IMR-90 (cell line): ENCODE results near the gene PYGM.

Experiments
- BHLHE40 ChIP-seq: fragments of 150-350 bp; IDR thresholded peaks from 2 replicates; pipeline ENCODE4 v1.6.1; 2016; ENCODE audit warnings: mild to moderate bottlenecking, low read depth, low read length
- CEBPB ChIP-seq: IDR thresholded peaks from 2 replicates; pipeline ENCODE4 v1.6.1; 2012; ENCODE audit warnings: low read depth, low read length, improper control_type of control experiment
- CHD1 ChIP-seq: IDR thresholded peaks from 2 replicates; pipeline ENCODE4 v1.6.1; 2012; ENCODE audit warnings: low read depth, low read length, improper control_type of control experiment
- ELK1 ChIP-seq: fragments of 150-350 bp; IDR thresholded peaks from 2 replicates; pipeline ENCODE4 v1.6.1; 2016; ENCODE audit warnings: low read depth, mild to moderate bottlenecking, low read length, moderate library complexity, borderline replicate concordance
- FOS ChIP-seq: fragments of 150-350 bp; IDR thresholded peaks from 2 replicates; pipeline ENCODE4 v1.6.1; 2016; ENCODE audit warnings: low read depth, low read length
- MAFK ChIP-seq: IDR thresholded peaks from 2 replicates; pipeline ENCODE4 v1.6.1; 2012; ENCODE audit warnings: low read depth, low read length, improper control_type of control experiment
- MAZ ChIP-seq: IDR thresholded peaks from 2 replicates; pipeline ENCODE4 v1.6.1; 2012; ENCODE audit warnings: low read depth, mild to moderate bottlenecking, low read length, improper control_type of control experiment, moderate library complexity, borderline replicate concordance
- POLR2A ChIP-seq: IDR thresholded peaks from 2 replicates; pipeline ENCODE4 v1.6.1; 2012; ENCODE audit warnings: mild to moderate bottlenecking, low read depth, low read length
- RAD21 ChIP-seq: IDR thresholded peaks from 2 replicates; pipeline ENCODE4 v1.6.1; 2012; ENCODE audit warnings: low read length, improper control_type of control experiment
- RFX5 ChIP-seq: IDR thresholded peaks from 2 replicates; pipeline ENCODE4 v1.8.0; 2012; ENCODE audit warnings: low read depth, mild to moderate bottlenecking, low read length, moderate library complexity
- SMC3 ChIP-seq: fragments of 150-350 bp; IDR thresholded peaks from 2 replicates; pipeline ENCODE4 v1.6.1; 2016; ENCODE audit warnings: low read depth, mild to moderate bottlenecking, antibody characterized with exemption, low read length, moderate library complexity
- USF2 ChIP-seq: fragments of 150-350 bp; IDR thresholded peaks from 2 replicates; pipeline ENCODE4 v1.6.1; 2017; ENCODE audit warnings: mild to moderate bottlenecking, antibody characterized with exemption, low read length, low read depth
- TF ChIP-seq, protein P1 (sequence below): conservative IDR thresholded peaks from 2 replicates; pipeline ENCODE4 v1.5.1; 2012; ENCODE audit warnings: mild to moderate bottlenecking, low read depth, low read length, improper control_type of control experiment

GRCh38 chr11:64753380-64754123 lies 6.2 kb downstream of the PYGM start:
- TF ChIP-seq, protein P1, sequence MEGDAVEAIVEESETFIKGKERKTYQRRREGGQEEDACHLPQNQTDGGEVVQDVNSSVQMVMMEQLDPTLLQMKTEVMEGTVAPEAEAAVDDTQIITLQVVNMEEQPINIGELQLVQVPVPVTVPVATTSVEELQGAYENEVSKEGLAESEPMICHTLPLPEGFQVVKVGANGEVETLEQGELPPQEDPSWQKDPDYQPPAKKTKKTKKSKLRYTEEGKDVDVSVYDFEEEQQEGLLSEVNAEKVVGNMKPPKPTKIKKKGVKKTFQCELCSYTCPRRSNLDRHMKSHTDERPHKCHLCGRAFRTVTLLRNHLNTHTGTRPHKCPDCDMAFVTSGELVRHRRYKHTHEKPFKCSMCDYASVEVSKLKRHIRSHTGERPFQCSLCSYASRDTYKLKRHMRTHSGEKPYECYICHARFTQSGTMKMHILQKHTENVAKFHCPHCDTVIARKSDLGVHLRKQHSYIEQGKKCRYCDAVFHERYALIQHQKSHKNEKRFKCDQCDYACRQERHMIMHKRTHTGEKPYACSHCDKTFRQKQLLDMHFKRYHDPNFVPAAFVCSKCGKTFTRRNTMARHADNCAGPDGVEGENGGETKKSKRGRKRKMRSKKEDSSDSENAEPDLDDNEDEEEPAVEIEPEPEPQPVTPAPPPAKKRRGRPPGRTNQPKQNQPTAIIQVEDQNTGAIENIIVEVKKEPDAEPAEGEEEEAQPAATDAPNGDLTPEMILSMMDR = no peak
- no peak for TF ChIP-seq CHD1
- TF ChIP-seq BHLHE40 = no peak
- TF ChIP-seq POLR2A = no peak
- TF ChIP-seq SMC3 = no peak
- TF ChIP-seq RAD21 = no peak
- no peak for TF ChIP-seq MAFK
- no peak for TF ChIP-seq CEBPB
- no peak for TF ChIP-seq MAZ
- TF ChIP-seq RFX5 = no peak
- no peak for TF ChIP-seq ELK1
- TF ChIP-seq FOS = no peak
- no peak for TF ChIP-seq USF2
